ENCODE measurements around the gene AHRR.
"Not testable (repeated sequence)": the region's sequence is repeated elsewhere in the genome, so short reads cannot be mapped to it uniquely, and the experiment has no call there.

AHRR gene

GRCh38 chr5:464446-464842 lies 142.9 kb downstream of the AHRR start:
- no peak for DNase-seq

GRCh38 chr5:464843-465590 lies 143.5 kb downstream of the AHRR start:
- DNase-seq, result no peak

- DNase-seq, result no peak
These were observed 144.3 kb downstream of the AHRR start for GRCh38 chr5:465591-466403.

- no peak for DNase-seq
These were observed 145.3 kb downstream of the AHRR start for GRCh38 chr5:466661-467310.

GRCh38 chr5:468401-468800 lies 146.9 kb downstream of the AHRR start:
- no peak for DNase-seq

- no peak for DNase-seq
These were observed 148.4 kb downstream of the AHRR start for GRCh38 chr5:469752-470483.

GRCh38 chr5:470961-471749 lies 149.6 kb downstream of the AHRR start:
- DNase-seq, result no peak

GRCh38 chr5:471750-472058 lies 150.2 kb downstream of the AHRR start:
- no peak for DNase-seq

- peak; percentile 55 to 59 for DNase-seq
These were observed 150.7 kb downstream of the AHRR start for GRCh38 chr5:472076-472655.

GRCh38 chr5:472656-473550 lies 151.4 kb downstream of the AHRR start:
- peak; percentile 93 to 94 for DNase-seq

- DNase-seq, result peak; percentile 65 to 67
These were observed 152.2 kb downstream of the AHRR start for GRCh38 chr5:473551-474192.

GRCh38 chr5:474232-474839 lies 152.8 kb downstream of the AHRR start:
- not testable (repeated sequence) for DNase-seq

- peak in 1 of 2 experiments; percentile 35 for DNase-seq
These were observed 153.5 kb downstream of the AHRR start for GRCh38 chr5:474840-475661.

- DNase-seq, result no peak
These were observed 154.2 kb downstream of the AHRR start for GRCh38 chr5:475704-476101.

- DNase-seq, result no peak
These were observed 154.7 kb downstream of the AHRR start for GRCh38 chr5:476102-476813.

GRCh38 chr5:476814-477175 lies 155.3 kb downstream of the AHRR start:
- DNase-seq, result no peak

- DNase-seq, result no peak
These were observed 155.7 kb downstream of the AHRR start for GRCh38 chr5:477247-477646.

- no peak for DNase-seq
These were observed 156.4 kb downstream of the AHRR start for GRCh38 chr5:477871-478270.
